Activated CD4-positive, alpha-beta T cell treated with anti-CD3 and anti-CD28 coated beads, Interleukin-2, amount 50 U/mL, for 48 hours (primary cell): ENCODE results near the gene ALK.

Experiments used
- DNase-seq, 2 experiments: peaks; one replicate each; pipeline ENCODE4 v3.0.0-alpha.2; 2020

ALK gene

GRCh38 chr2:29443151-29443550 lies 478.2 kb downstream of the ALK start:
- no peak for DNase-seq

- no peak for DNase-seq
These were observed 480.3 kb downstream of the ALK start for GRCh38 chr2:29440921-29441623.

- DNase-seq, result no peak
These were observed 487.5 kb downstream of the ALK start for GRCh38 chr2:29433920-29434319.

- no peak for DNase-seq
These were observed 488.3 kb downstream of the ALK start for GRCh38 chr2:29433128-29433527.

GRCh38 chr2:29431485-29431884 lies 489.9 kb downstream of the ALK start:
- no peak for DNase-seq

GRCh38 chr2:29430382-29431112 lies 490.8 kb downstream of the ALK start:
- no peak for DNase-seq

GRCh38 chr2:29426354-29426753 lies 495.0 kb downstream of the ALK start:
- DNase-seq, result no peak

GRCh38 chr2:29425866-29426265 lies 495.5 kb downstream of the ALK start:
- no peak for DNase-seq

GRCh38 chr2:29423061-29423666 lies 498.2 kb downstream of the ALK start:
- no peak for DNase-seq

- DNase-seq, result no peak
These were observed 500.2 kb downstream of the ALK start for GRCh38 chr2:29420999-29421782.

GRCh38 chr2:29420464-29420863 lies 500.9 kb downstream of the ALK start:
- DNase-seq, result no peak

GRCh38 chr2:29417630-29418029 lies 503.8 kb downstream of the ALK start:
- DNase-seq, result no peak

- no peak for DNase-seq
These were observed 509.0 kb downstream of the ALK start for GRCh38 chr2:29412197-29412925.

- no peak for DNase-seq
These were observed 515.7 kb downstream of the ALK start for GRCh38 chr2:29405707-29406106.

GRCh38 chr2:29405266-29405665 lies 516.1 kb downstream of the ALK start:
- no peak for DNase-seq

- DNase-seq, result no peak
These were observed 519.4 kb downstream of the ALK start for GRCh38 chr2:29401994-29402393.

- DNase-seq, result no peak
These were observed 520.3 kb downstream of the ALK start for GRCh38 chr2:29400930-29401653.

GRCh38 chr2:29398384-29399237 lies 522.8 kb downstream of the ALK start:
- no peak for DNase-seq

- no peak for DNase-seq
These were observed 523.7 kb downstream of the ALK start for GRCh38 chr2:29397713-29398112.

GRCh38 chr2:29397039-29397438 lies 524.3 kb downstream of the ALK start:
- no peak for DNase-seq

- DNase-seq, result no peak
These were observed 526.4 kb downstream of the ALK start for GRCh38 chr2:29394981-29395350.
